K562 (cell line): ENCODE results near the gene TSSK6.

Experiments used
- CTCF ChIP-seq, 3 experiments: IDR thresholded peaks in 2 of 3; conservative IDR thresholded peaks in 1 of 3; 2 replicates each; pipeline ENCODE4 v1.5.1; 2011 to 2012; ENCODE audit warnings: low read length in 3 of 3, mild to moderate bottlenecking in 3 of 3, control low read depth in 2 of 3, improper control_type of control experiment in 1 of 3, inconsistent platforms in 1 of 3, low read depth in 1 of 3, mixed read lengths in 1 of 3, moderate library complexity in 1 of 3; ENCODE audit not compliant: insufficient read depth in 2 of 3
- FOSL1 ChIP-seq: fragments of 200-800 bp; sonication (Bioruptor generic); conservative IDR thresholded peaks from 2 replicates; pipeline ENCODE4 v1.6.1; 2016; ENCODE audit warnings: missing genetic modification characterization, missing compliant biosample characterization
- HNRNPUL1 ChIP-seq: fragments of 200-400 bp; formaldehyde crosslinking; IDR thresholded peaks from 2 replicates; pipeline ENCODE4 v1.6.1; 2017; ENCODE audit warnings: low read length
- ZNF263 ChIP-seq: sonication (generic); formaldehyde crosslinking; IDR thresholded peaks from 2 replicates; pipeline ENCODE4 v1.8.0; 2022; ENCODE audit warnings: mild to moderate bottlenecking, missing genetic modification reagents, borderline replicate concordance

- TF ChIP-seq ZNF263 (no peak), CTCF (IDR thresholded peaks at IDR 0.05 in 2 of 3, conservative IDR thresholded peaks at IDR 0.05 in 1 of 3; ENCODE audit: insufficient read depth in 2 of 3, low read depth in 1 of 3, low read length in 3 of 3) (no peak), FOSL1 (tag) (no peak), HNRNPUL1 (no peak)
Observed at GRCh38 chr19:19525611-19526380, 10.4 kb upstream of the TSSK6 start.
